Gastrocnemius medialis (tissue), 4 donors: ENCODE measurements around the gene ASF1A.

ENCODE experiments used
- POLR2A ChIP-seq, 2 donors: fragments of 450-650 bp; IDR thresholded peaks; one replicate each; pipeline ENCODE4 v1.6.1; 2017; ENCODE audit warnings: antibody characterized with exemption in 2 of 2, mild to moderate bottlenecking in 2 of 2, moderate library complexity in 2 of 2
- TF ChIP-seq, protein P1 (sequence below), 5 experiments: fragments of 450-650 bp in 3 of 5; fragments of 200-600 bp in 2 of 5; sonication (generic) in 2 of 5; IDR thresholded peaks in 4 of 5; conservative IDR thresholded peaks in 1 of 5; 1 replicate in 4 of 5; 2 replicates in 1 of 5; pipeline ENCODE4 v1.5.1; 2016 to 2019; ENCODE audit warnings: antibody characterized with exemption in 5 of 5, mild to moderate bottlenecking in 3 of 5, moderate library complexity in 3 of 5

GRCh38 chr6:118935978-118936703 is 42.2 kb downstream of the ASF1A start:
- TF ChIP-seq, protein P1, sequence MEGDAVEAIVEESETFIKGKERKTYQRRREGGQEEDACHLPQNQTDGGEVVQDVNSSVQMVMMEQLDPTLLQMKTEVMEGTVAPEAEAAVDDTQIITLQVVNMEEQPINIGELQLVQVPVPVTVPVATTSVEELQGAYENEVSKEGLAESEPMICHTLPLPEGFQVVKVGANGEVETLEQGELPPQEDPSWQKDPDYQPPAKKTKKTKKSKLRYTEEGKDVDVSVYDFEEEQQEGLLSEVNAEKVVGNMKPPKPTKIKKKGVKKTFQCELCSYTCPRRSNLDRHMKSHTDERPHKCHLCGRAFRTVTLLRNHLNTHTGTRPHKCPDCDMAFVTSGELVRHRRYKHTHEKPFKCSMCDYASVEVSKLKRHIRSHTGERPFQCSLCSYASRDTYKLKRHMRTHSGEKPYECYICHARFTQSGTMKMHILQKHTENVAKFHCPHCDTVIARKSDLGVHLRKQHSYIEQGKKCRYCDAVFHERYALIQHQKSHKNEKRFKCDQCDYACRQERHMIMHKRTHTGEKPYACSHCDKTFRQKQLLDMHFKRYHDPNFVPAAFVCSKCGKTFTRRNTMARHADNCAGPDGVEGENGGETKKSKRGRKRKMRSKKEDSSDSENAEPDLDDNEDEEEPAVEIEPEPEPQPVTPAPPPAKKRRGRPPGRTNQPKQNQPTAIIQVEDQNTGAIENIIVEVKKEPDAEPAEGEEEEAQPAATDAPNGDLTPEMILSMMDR (IDR thresholded peaks at IDR 0.05 in 4 of 5, conservative IDR thresholded peaks at IDR 0.05 in 1 of 5), result no peak
- no peak for TF ChIP-seq POLR2A (IDR thresholded peaks at IDR 0.05)
